ENCODE measurements around the gene CA10.

Gene CA10

GRCh38 chr17:52157603-52158449 is 688 bp downstream of the CA10 start:
- Histone ChIP-seq H3K36me3 (ENCODE audit: control insufficient read depth, insufficient read depth, low read length) (no peaks in the 10 kb centered on the region), H3K9ac (ENCODE audit: low read length) (no peak overlapping the region), H3K9me3 (ENCODE audit: control insufficient read depth, insufficient read depth, low read depth, low read length) (no peaks in the 10 kb centered on the region), H3K27ac (ENCODE audit: low read depth, low read length) (no peak overlapping the region), H3K27me3 (ENCODE audit: control insufficient read depth, insufficient read depth, low read length) (peaks cover 90% of the 10 kb centered on the region), H3K4me1 (ENCODE audit: control insufficient read depth, insufficient read depth, low read length) (peaks cover 6% of the 10 kb centered on the region; the same call in 1 of the 2 replicates), H3K4me3 (ENCODE audit: low read depth, low read length) (peak overlapping the region; percentile 71)

GRCh38 chr17:52156576-52157570 is 1.6 kb downstream of the CA10 start:
- peaks cover 84% of the 10 kb centered on the region for H3K27me3 ChIP-seq (ENCODE audit: control insufficient read depth, insufficient read depth, low read length)
- H3K4me1 ChIP-seq (ENCODE audit: control insufficient read depth, insufficient read depth, low read length): peaks cover 6% of the 10 kb centered on the region; the same call in 1 of the 2 replicates
- no peak overlapping the region for H3K9ac ChIP-seq (ENCODE audit: low read length)
- no peak overlapping the region for H3K27ac ChIP-seq (ENCODE audit: low read depth, low read length)
- H3K9me3 ChIP-seq (ENCODE audit: control insufficient read depth, insufficient read depth, low read depth, low read length): no peaks in the 10 kb centered on the region
- peak overlapping the region; percentile 71; the same call in 1 of the 2 replicates for H3K4me3 ChIP-seq (ENCODE audit: low read depth, low read length)
- no peaks in the 10 kb centered on the region for H3K36me3 ChIP-seq (ENCODE audit: control insufficient read depth, insufficient read depth, low read length)

- no peak overlapping the region for H3K27ac ChIP-seq (ENCODE audit: low read depth, low read length)
- peaks cover 6% of the 10 kb centered on the region; the same call in 1 of the 2 replicates for H3K4me1 ChIP-seq (ENCODE audit: control insufficient read depth, insufficient read depth, low read length)
- H3K27me3 ChIP-seq (ENCODE audit: control insufficient read depth, insufficient read depth, low read length): peaks cover 74% of the 10 kb centered on the region
- H3K9me3 ChIP-seq (ENCODE audit: control insufficient read depth, insufficient read depth, low read depth, low read length): no peaks in the 10 kb centered on the region
- H3K36me3 ChIP-seq (ENCODE audit: control insufficient read depth, insufficient read depth, low read length): no peaks in the 10 kb centered on the region
- H3K4me3 ChIP-seq (ENCODE audit: low read depth, low read length): no peak overlapping the region
- H3K9ac ChIP-seq (ENCODE audit: low read length): no peak overlapping the region
Measured at GRCh38 chr17:52155301-52155700, 3.2 kb downstream of the CA10 start.

- Histone ChIP-seq H3K36me3 (ENCODE audit: control insufficient read depth, insufficient read depth, low read length) (no peaks in the 10 kb centered on the region), H3K27me3 (ENCODE audit: control insufficient read depth, insufficient read depth, low read length) (peaks cover 66% of the 10 kb centered on the region), H3K9ac (ENCODE audit: low read length) (no peak overlapping the region), H3K4me3 (ENCODE audit: low read depth, low read length) (no peak overlapping the region), H3K27ac (ENCODE audit: low read depth, low read length) (no peak overlapping the region), H3K4me1 (ENCODE audit: control insufficient read depth, insufficient read depth, low read length) (peaks cover 4% of the 10 kb centered on the region; the same call in 1 of the 2 replicates), H3K9me3 (ENCODE audit: control insufficient read depth, insufficient read depth, low read depth, low read length) (no peaks in the 10 kb centered on the region)
Measured at GRCh38 chr17:52154466-52154865, 4.0 kb downstream of the CA10 start.

- Histone ChIP-seq H3K9me3 (ENCODE audit: control insufficient read depth, insufficient read depth, low read depth, low read length) (no peaks in the 10 kb centered on the region), H3K9ac (ENCODE audit: low read length) (no peak overlapping the region), H3K36me3 (ENCODE audit: control insufficient read depth, insufficient read depth, low read length) (no peaks in the 10 kb centered on the region), H3K27ac (ENCODE audit: low read depth, low read length) (no peak overlapping the region), H3K4me1 (ENCODE audit: control insufficient read depth, insufficient read depth, low read length) (no peaks in the 10 kb centered on the region), H3K4me3 (ENCODE audit: low read depth, low read length) (no peak overlapping the region), H3K27me3 (ENCODE audit: control insufficient read depth, insufficient read depth, low read length) (peaks cover 30% of the 10 kb centered on the region)
Measured at GRCh38 chr17:52150935-52151334, 7.6 kb downstream of the CA10 start.

- Histone ChIP-seq H3K27me3 (ENCODE audit: control insufficient read depth, insufficient read depth, low read length) (peaks cover 17% of the 10 kb centered on the region), H3K4me1 (ENCODE audit: control insufficient read depth, insufficient read depth, low read length) (0 out of 2 replicates have a peak, but pooled peaks cover 7% of the 10 kb centered on the region), H3K9me3 (ENCODE audit: control insufficient read depth, insufficient read depth, low read depth, low read length) (no peaks in the 10 kb centered on the region)
Measured at GRCh38 chr17:52149626-52150025, 8.9 kb downstream of the CA10 start.

GRCh38 chr17:52148969-52149351 is 9.6 kb downstream of the CA10 start:
- Histone ChIP-seq H3K27me3 (ENCODE audit: control insufficient read depth, insufficient read depth, low read length) (peaks cover 11% of the 10 kb centered on the region), H3K36me3 (ENCODE audit: control insufficient read depth, insufficient read depth, low read length) (no peaks in the 10 kb centered on the region), H3K4me3 (ENCODE audit: low read depth, low read length) (no peak overlapping the region), H3K4me1 (ENCODE audit: control insufficient read depth, insufficient read depth, low read length) (peaks cover 9% of the 10 kb centered on the region; the same call in 1 of the 2 replicates), H3K9ac (ENCODE audit: low read length) (no peak overlapping the region), H3K9me3 (ENCODE audit: control insufficient read depth, insufficient read depth, low read depth, low read length) (no peaks in the 10 kb centered on the region), H3K27ac (ENCODE audit: low read depth, low read length) (no peak overlapping the region)

More at GRCh38 chr17:52149626-52150025, 8.9 kb downstream of the CA10 start:
- Histone ChIP-seq H3K36me3 (ENCODE audit: control insufficient read depth, insufficient read depth, low read length) (no peaks in the 10 kb centered on the region), H3K9ac (ENCODE audit: low read length) (no peak overlapping the region), H3K4me3 (ENCODE audit: low read depth, low read length) (no peak overlapping the region), H3K27ac (ENCODE audit: low read depth, low read length) (no peak overlapping the region)

DNA sequence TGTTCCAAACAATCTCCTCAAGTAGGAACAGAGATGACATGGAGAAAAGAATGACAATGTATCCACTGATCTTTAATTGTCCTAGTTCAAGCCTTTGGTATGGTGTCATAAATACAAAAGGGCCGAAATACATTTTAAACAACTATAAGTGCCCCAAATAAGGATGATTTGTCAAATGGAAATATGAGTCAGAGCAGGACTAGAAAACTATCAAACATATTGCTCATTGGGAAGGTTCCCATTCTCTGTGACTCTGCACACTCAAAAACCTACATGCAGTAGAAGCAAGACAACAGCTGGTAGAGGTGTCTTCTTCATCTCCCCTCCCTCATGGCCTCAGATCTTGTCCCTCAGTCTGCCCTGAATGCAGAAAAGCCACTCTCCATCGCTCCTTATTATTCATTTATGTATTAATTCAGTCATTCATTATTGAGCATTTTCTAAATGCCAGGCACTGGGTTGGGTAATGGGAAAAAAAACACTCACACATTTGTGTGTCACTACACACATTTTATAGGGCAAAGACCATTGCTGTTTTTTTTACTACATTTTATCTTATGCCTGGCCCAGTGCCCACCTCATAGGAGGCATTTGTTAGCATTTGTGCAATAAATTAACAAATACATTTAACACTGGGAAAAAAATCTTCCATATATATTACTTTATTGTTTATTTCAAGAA is 10.1 kb downstream of the CA10 start:
- H3K9me3 ChIP-seq (ENCODE audit: control insufficient read depth, insufficient read depth, low read depth, low read length): no peaks in the 10 kb centered on the region
- no peak overlapping the region for H3K4me3 ChIP-seq (ENCODE audit: low read depth, low read length)
- H3K27me3 ChIP-seq (ENCODE audit: control insufficient read depth, insufficient read depth, low read length): peaks cover 7% of the 10 kb centered on the region
- peaks cover 14% of the 10 kb centered on the region; the same call in 1 of the 2 replicates for H3K4me1 ChIP-seq (ENCODE audit: control insufficient read depth, insufficient read depth, low read length)
- no peaks in the 10 kb centered on the region for H3K36me3 ChIP-seq (ENCODE audit: control insufficient read depth, insufficient read depth, low read length)
- H3K27ac ChIP-seq (ENCODE audit: low read depth, low read length): no peak overlapping the region
- no peak overlapping the region for H3K9ac ChIP-seq (ENCODE audit: low read length)

GRCh38 chr17:52147872-52148271 is 10.6 kb downstream of the CA10 start:
- no peak overlapping the region for H3K9ac ChIP-seq (ENCODE audit: low read length)
- H3K4me1 ChIP-seq (ENCODE audit: control insufficient read depth, insufficient read depth, low read length): peaks cover 14% of the 10 kb centered on the region; the same call in 1 of the 2 replicates
- H3K4me3 ChIP-seq (ENCODE audit: low read depth, low read length): no peak overlapping the region

DNA sequence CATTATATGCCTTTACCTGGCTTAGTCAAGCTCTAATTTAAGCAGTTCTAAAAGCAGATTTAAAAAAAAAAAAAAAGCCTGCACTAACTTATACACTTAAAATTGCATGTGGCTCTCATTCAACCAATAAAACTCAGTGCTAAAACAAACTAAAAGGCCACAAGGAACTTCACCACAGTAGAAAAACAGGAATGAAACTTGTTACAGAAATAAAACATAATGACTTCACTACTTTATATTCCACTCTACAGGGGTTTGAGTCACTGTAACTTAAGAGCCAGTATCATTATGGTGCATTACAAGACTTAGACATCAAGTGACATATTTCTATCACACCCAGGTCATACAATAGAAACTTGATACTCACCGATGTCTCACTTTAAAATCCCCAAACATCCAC is 11.1 kb downstream of the CA10 start:
- Histone ChIP-seq H3K4me1 (ENCODE audit: control insufficient read depth, insufficient read depth, low read length) (peaks cover 14% of the 10 kb centered on the region; the same call in 1 of the 2 replicates), H3K4me3 (ENCODE audit: low read depth, low read length) (no peak overlapping the region), H3K9ac (ENCODE audit: low read length) (no peak overlapping the region), H3K9me3 (ENCODE audit: control insufficient read depth, insufficient read depth, low read depth, low read length) (no peaks in the 10 kb centered on the region), H3K27me3 (ENCODE audit: control insufficient read depth, insufficient read depth, low read length) (no peaks in the 10 kb centered on the region), H3K36me3 (ENCODE audit: control insufficient read depth, insufficient read depth, low read length) (no peaks in the 10 kb centered on the region), H3K27ac (ENCODE audit: low read depth, low read length) (no peak overlapping the region)

More at GRCh38 chr17:52147872-52148271, 10.6 kb downstream of the CA10 start:
- Histone ChIP-seq H3K9me3 (ENCODE audit: control insufficient read depth, insufficient read depth, low read depth, low read length) (no peaks in the 10 kb centered on the region), H3K36me3 (ENCODE audit: control insufficient read depth, insufficient read depth, low read length) (no peaks in the 10 kb centered on the region), H3K27ac (ENCODE audit: low read depth, low read length) (no peak overlapping the region), H3K27me3 (ENCODE audit: control insufficient read depth, insufficient read depth, low read length) (peaks cover 3% of the 10 kb centered on the region; the same call in 1 of the 2 replicates)

All from HUES6 (cell line).